CD4-positive, alpha-beta T cell treated with Interleukin-6 for 4 hours (primary cell): Measurements from ENCODE around the gene ALG9.
"Not testable (repeated sequence)": the region's sequence is repeated elsewhere in the genome, so short reads cannot be mapped to it uniquely, and the experiment has no call there.

Source experiments
- DNase-seq: peaks from one replicate; pipeline ENCODE4 v3.0.0-alpha.2; 2020; ENCODE audit warnings: mixed read lengths

Gene ALG9, protein sequence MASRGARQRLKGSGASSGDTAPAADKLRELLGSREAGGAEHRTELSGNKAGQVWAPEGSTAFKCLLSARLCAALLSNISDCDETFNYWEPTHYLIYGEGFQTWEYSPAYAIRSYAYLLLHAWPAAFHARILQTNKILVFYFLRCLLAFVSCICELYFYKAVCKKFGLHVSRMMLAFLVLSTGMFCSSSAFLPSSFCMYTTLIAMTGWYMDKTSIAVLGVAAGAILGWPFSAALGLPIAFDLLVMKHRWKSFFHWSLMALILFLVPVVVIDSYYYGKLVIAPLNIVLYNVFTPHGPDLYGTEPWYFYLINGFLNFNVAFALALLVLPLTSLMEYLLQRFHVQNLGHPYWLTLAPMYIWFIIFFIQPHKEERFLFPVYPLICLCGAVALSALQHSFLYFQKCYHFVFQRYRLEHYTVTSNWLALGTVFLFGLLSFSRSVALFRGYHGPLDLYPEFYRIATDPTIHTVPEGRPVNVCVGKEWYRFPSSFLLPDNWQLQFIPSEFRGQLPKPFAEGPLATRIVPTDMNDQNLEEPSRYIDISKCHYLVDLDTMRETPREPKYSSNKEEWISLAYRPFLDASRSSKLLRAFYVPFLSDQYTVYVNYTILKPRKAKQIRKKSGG

DNA sequence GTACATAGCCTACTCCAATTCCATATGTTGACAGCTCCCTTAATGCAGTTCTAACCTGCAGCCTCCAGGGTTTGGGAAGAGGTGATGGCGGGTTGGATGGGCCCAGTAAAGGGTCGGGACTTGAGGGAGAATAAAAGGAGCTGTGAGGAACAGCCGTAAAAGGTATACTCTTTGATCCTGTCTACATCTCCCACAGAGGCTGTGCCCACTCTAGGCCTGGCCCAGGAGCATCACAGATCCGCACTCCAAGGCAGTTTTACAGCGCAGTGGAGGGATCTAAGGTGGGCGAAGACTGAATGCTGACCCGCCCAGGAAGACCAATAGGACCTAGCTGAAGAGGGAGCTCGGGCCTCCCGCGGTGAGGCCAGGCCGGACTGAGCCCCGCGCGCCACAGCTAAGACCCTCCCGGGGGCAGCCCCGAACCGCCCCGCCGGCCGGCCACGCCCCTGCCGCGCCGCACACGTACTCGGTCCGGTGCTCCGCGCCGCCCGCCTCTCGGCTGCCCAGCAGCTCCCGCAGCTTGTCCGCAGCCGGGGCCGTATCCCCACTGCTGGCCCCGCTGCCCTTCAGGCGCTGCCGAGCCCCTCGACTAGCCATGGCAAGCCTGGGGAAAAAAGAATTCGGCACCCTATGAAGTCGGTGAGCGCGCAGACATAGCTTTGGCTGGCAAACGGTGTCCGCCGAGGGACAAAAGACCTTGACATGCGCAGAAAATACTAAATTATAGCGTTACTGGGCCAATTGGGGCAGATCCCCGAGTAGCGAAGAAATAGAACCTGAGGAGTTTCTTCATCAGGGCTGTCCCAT lies at the start of gene ALG9:
ALG9 (minus strand) TSS at position 696 of the 807 bp plus-strand sequence; CDS start at position 597, 99 bp downstream.
- DNase-seq = peak; percentile 89

- no peak for DNase-seq
Measured at GRCh38 chr11:111920908-111921307, 49.5 kb upstream of the ALG9 start.

- DNase-seq = no peak
Measured at GRCh38 chr11:111918390-111919256, 47.2 kb upstream of the ALG9 start, which contains the start of gene C11orf52. TSS of gene C11orf52 (plus strand) at chr11:111918913. CDS start at chr11:111918973, 60 bp downstream.

DNA sequence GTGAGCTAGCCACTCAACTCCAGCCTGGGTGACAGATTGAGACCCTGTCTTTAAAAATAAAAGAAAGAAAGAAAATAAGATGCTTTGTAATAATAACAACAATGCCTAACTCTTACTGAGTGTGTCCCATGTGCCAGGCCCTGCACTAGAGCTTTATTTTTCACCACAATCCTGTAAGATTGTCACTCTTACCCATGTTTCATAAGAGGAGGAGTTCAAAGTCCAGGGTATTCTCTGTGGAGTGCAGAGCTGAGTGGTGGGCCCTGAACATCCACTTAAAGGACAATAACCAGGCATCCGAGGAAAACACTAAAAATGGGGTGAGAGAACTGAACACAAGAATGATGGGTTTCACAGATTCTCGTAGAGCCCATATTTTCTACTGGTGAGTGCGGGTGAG lies 46.4 kb upstream of the ALG9 start:
- no peak for DNase-seq

- no peak for DNase-seq
Measured at GRCh38 chr11:111917312-111917711, 45.9 kb upstream of the ALG9 start.

DNA sequence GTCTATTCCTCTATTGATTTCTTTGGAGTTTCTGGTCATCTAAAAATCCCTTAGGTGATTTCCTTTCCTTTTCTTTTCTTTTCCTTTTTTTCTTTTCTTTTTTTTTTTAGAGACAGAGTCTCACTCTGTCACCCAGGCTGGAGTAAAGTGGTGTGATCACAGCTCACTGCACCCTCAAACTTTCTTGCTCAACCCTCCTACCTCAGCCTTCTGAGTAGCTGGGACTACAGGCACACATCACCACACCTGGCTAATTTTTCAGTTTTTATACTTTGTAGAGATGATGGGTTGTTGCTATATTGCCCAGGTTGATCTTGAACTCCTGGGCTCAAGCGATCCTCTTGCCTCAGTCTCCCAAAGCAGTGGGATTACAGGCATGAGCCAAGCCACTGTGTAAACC lies 45.4 kb upstream of the ALG9 start:
- no peak for DNase-seq

- DNase-seq = no peak
Measured at GRCh38 chr11:111913997-111914396, 42.6 kb upstream of the ALG9 start.

- DNase-seq = no peak
Measured at GRCh38 chr11:111913031-111913861, 41.9 kb upstream of the ALG9 start.

DNA sequence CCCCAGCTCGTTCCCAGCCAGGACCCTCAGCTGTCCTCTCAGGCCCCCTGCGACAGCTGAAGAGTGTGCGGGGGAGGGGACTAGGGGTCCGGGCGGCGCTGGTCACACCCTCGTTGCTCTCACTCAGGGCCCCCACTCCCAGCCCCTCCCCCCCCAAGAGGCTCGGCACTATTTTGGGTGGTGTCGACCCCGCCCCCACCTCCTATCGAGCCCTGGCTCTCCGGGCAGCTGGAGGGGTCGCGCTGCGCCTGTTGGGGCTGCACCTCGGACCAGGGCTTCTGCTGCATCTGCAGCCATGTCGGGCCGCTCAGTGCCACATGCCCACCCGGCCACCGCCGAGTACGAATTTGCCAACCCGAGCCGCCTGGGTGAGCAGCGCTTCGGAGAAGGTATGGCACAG lies 41.2 kb upstream of the ALG9 start, which contains the start of gene HSPB2:
HSPB2 (plus strand) TSS at position 200 of the 400 bp plus-strand sequence; CDS start at position 296, 96 bp downstream.
- no peak for DNase-seq

GRCh38 chr11:111911563-111912401 lies 40.4 kb upstream of the ALG9 start, which contains the start of gene CRYAB:
TSS of gene CRYAB (minus strand) at chr11:111911770. CDS start at chr11:111911724, 46 bp downstream.
- no peak for DNase-seq

DNA sequence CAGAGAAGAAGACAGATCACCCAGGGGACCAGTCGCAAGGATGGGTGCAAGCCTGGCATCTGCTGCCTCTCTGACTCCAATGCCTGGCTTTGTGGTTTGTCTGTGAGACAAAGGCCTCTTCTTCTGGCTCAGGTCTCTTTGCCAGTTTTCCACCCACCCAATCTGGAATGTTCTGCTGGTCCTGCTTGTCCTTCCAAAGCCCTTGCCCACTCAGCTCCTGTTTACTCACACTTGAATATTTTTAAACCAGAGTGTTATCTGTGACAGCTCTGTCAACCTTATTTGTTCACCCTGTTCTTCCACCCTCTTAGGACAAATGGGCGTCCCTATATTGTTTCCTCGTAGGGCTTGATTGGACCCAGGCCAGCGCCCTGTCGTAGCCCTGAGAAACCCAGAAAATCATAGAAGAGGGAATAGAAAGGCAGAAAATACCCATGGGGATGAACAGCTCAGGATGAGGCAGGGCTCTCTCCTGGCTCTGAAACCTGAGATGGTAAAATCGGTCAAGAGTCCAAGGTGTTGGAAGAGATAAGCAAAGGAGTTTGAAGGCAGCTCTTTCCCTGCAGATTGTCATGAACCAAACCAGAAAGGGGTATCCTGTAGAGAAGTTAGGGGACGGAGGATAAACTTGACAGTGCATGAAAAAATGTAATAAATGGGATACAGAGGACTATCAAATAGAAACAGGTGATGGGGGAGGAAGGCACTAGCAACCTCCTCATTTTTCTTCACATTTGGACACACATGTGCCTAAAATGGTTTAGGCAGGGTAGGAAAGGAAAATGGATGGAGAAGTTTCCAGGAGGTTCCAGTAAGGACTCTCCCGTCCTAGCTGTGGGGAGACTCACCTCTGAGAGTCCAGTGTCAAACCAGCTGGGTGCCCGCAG lies 39.5 kb upstream of the ALG9 start:
- no peak for DNase-seq

DNA sequence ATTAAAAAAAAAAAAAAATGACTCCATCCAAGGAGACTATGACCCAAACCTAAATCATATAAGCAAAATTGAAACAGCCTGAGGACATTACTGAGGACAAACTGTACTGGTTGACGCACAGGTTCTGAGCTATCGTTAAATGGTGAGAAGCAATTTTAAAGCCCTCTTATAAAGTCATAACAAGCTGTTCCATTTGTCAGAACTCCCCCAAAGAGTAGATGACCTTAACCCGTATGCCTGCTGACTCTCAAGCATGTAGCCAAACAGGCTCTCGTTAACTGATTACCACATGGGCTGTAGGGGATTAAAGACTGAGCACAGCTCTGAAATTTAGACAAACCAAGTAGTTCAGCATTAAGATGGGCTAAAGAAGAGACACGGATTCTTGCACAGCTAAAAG lies 38.0 kb upstream of the ALG9 start:
- no peak for DNase-seq

DNA sequence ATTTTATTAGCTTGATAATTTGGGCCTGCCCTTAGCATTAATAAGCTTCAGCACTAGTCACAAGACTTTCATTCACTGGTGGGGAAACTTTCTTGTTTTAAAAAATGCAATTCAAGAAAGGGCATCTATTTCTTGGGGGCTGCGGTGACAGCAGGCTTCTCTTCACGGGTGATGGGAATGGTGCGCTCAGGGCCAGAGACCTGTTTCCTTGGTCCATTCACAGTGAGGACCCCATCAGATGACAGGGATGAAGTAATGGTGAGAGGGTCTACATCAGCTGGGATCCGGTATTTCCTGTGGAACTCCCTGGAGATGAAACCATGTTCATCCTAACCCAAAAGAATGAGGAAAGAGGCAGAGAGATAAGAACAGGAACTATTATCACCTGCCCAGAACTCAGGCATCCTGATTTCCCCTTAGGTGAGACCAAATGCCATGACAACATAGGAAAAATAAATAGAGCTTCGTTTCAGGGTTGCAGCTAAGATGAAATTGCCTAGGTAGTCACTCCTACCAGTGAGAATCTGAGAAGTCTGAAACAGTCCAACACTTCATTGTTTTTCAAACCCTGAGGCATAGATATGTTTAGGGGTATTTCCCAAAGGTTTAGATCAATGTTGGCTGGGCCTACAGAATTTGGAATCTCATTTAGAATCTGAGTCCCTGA lies 37.4 kb upstream of the ALG9 start:
- no peak for DNase-seq

- no peak for DNase-seq
Measured at GRCh38 chr11:111906680-111907079, 35.3 kb upstream of the ALG9 start.

GRCh38 chr11:111905411-111905810 lies 34.0 kb upstream of the ALG9 start:
- no peak for DNase-seq

GRCh38 chr11:111886844-111887243 lies 15.5 kb upstream of the ALG9 start:
- DNase-seq = no peak

GRCh38 chr11:111886032-111886431 lies 14.7 kb upstream of the ALG9 start:
- no peak for DNase-seq

GRCh38 chr11:111885053-111885452 lies 13.7 kb upstream of the ALG9 start:
- DNase-seq = not testable (repeated sequence)

DNA sequence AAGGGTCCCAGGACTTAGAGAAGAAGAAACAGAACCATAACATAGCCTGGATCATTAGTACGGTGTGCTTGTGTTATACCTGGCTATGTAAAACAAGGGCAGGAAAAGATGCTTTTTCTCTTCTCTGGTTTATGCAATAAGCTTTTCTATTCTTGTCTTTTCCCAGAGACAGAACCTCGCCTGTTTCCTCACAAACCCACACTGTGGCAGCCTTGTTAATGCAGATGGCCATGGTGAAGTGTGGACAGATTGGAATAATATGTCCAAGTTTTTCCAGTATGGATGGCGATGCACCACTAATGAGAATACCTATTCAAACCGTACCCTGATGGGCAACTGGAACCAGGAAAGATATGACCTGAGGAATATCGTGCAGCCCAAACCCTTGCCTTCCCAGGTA lies 10.8 kb upstream of the ALG9 start:
- no peak for DNase-seq
